Transverse colon (tissue), 4 donors: Measurements from ENCODE around the gene FAM13A. TPM values are rescaled to one million over a fixed set of nuclear protein-coding genes. Genes with fewer than 3 reads are reported as not detected.

Experiments used
- DNase-seq: peaks from one replicate; pipeline ENCODE4 v3.0.0-alpha.2; 2019
- H3K27ac ChIP-seq, 4 donors: fragments of 200-600 bp; sonication (generic); 2 replicates each; pipeline ENCODE4 v1.5.1; 2016 to 2018; ENCODE audit warnings: inconsistent platforms in 4 of 4
- H3K27me3 ChIP-seq: fragments of 200-600 bp; sonication (generic); 2 replicates; pipeline ENCODE4 v1.5.1; 2017; ENCODE audit warnings: inconsistent platforms
- H3K36me3 ChIP-seq, 4 donors: fragments of 200-600 bp; sonication (generic); 2 replicates each; pipeline ENCODE4 v1.5.1; 2017 to 2019; ENCODE audit warnings: inconsistent platforms in 4 of 4
- H3K4me1 ChIP-seq, 4 donors: fragments of 200-600 bp; sonication (generic); 2 replicates each; pipeline ENCODE4 v1.5.1; 2017 to 2020; ENCODE audit warnings: inconsistent platforms in 4 of 4
- H3K4me3 ChIP-seq, 4 donors: fragments of 200-600 bp; sonication (generic); 1 replicate in 1 of 4; 2 replicates in 3 of 4; pipeline versions ENCODE4 v1.5.1 to v1.6.1; 2017 to 2019; ENCODE audit warnings: inconsistent platforms in 4 of 4
- H3K9me3 ChIP-seq, 2 donors: fragments of 200-600 bp; sonication (generic); 2 replicates each; pipeline ENCODE4 v1.5.1; 2017 to 2019; ENCODE audit warnings: inconsistent platforms in 2 of 2
- CTCF ChIP-seq, 5 experiments: fragments of 200-600 bp in 3 of 5; fragments of 450-650 bp in 2 of 5; sonication (generic) in 3 of 5; IDR thresholded peaks; 1 replicate in 2 of 5; 2 replicates in 3 of 5; pipeline ENCODE4 v1.5.1; 2016 to 2017; ENCODE audit warnings: antibody characterized with exemption in 5 of 5, inconsistent platforms in 3 of 5, mild to moderate bottlenecking in 2 of 5, moderate library complexity in 1 of 5
- EP300 ChIP-seq: sonication (generic); formaldehyde crosslinking; IDR thresholded peaks from one replicate; pipeline ENCODE4 v1.6.1; 2017; ENCODE audit warnings: antibody characterized with exemption, low read depth
- POLR2A ChIP-seq: fragments of 450-650 bp; IDR thresholded peaks from one replicate; pipeline ENCODE4 v1.6.1; 2016; ENCODE audit warnings: antibody characterized with exemption, mild to moderate bottlenecking, moderate library complexity
- POLR2AphosphoS5 ChIP-seq, 3 donors: sonication (generic); formaldehyde crosslinking; IDR thresholded peaks; one replicate each; pipeline ENCODE4 v1.6.1; 2016; ENCODE audit warnings: antibody characterized with exemption in 3 of 3
- WGBS, 2 donors: methylation state at CpG; one replicate each; pipeline ENCODE4 v1.1.5; 2018; ENCODE audit warnings: low coverage in 1 of 2; 5-methylcytosine and 5-hydroxymethylcytosine counted together
- in situ Hi-C, 4 donors: fragments of 200-750 bp; cut with MboI; loops; one replicate each; pipeline versions ENCODE4 v1.15.0 to v1.15.1; 2017; ENCODE audit warnings: low sequenced_read_pairs in 3 of 4, low pct_ligation_motif_present in 1 of 4, low pct_unique_long_range_greater_than_20kb in 1 of 4
- intact Hi-C: fragments of 100-400 bp; cut with DNase I; formaldehyde crosslinking; loops from one replicate; pipeline ENCODE4 v1.15.1; 2023; ENCODE audit warnings: low total_unique reads
- total RNA-seq, 4 donors: library from RNA; depleted of rRNA; stranded (reverse); fragments of >200 nt; gene quantifications; one replicate each; pipeline ENCODE4 v1.1.0, GENCODE V29; 2016

Gene FAM13A
- total RNA-seq, 4 donors from 2014 or later, result 57.6 to 88.6 (median 67.6) TPM

- Histone ChIP-seq H3K27ac (no peak overlapping the region), H3K27me3 (no peaks in the 10 kb centered on the region), H3K9me3 (no peaks in the 10 kb centered on the region), H3K36me3 (peaks cover 0 to 2% (median 0%) of the 10 kb centered on the region in 4 donors), H3K4me1 (peaks cover 0 to 7% (median 0%) of the 10 kb centered on the region in 4 donors), H3K4me3 (no peak overlapping the region)
- in situ Hi-C loops (no loop called here), intact Hi-C loops (no loop called here)
- no peak for DNase-seq
- no peak for TF ChIP-seq POLR2A
- TF ChIP-seq EP300, result no peak
- no peak for TF ChIP-seq CTCF (IDR thresholded peaks at IDR 0.05)
- no peak for TF ChIP-seq POLR2AphosphoS5 (IDR thresholded peaks at IDR 0.05)
Observed at GRCh38 chr4:88794952-88795351, 262.0 kb downstream of the FAM13A start.

GRCh38 chr4:88794087-88794690, 262.8 kb downstream of the FAM13A start:
- 90 to 94% methylated on average over 4 of the region's 4 CpGs for WGBS, 2 donors
- no peak for DNase-seq
- Histone ChIP-seq H3K27ac (no peak overlapping the region), H3K9me3 (no peaks in the 10 kb centered on the region), H3K27me3 (no peaks in the 10 kb centered on the region), H3K36me3 (peaks cover 0 to 10% (median 0%) of the 10 kb centered on the region in 4 donors), H3K4me1 (peaks cover 0 to 7% (median 0%) of the 10 kb centered on the region in 4 donors), H3K4me3 (no peak overlapping the region)
- TF ChIP-seq POLR2AphosphoS5 (IDR thresholded peaks at IDR 0.05), result no peak
- no peak for TF ChIP-seq POLR2A
- TF ChIP-seq CTCF (IDR thresholded peaks at IDR 0.05), result no peak
- TF ChIP-seq EP300, result no peak
- in situ Hi-C loops, result no loop called here
- intact Hi-C loops, result no loop called here

- no peak for DNase-seq
- intact Hi-C loops (no loop called here), in situ Hi-C loops (no loop called here)
- Histone ChIP-seq H3K27me3 (no peaks in the 10 kb centered on the region), H3K36me3 (peaks cover 0 to 11% (median 0%) of the 10 kb centered on the region in 4 donors), H3K4me1 (peaks cover 0 to 7% (median 0%) of the 10 kb centered on the region in 4 donors), H3K27ac (no peak overlapping the region), H3K4me3 (no peak overlapping the region), H3K9me3 (no peaks in the 10 kb centered on the region)
- WGBS, 2 donors, result 80 to 90% methylated on average over 1 of the region's 1 CpG
- TF ChIP-seq CTCF (IDR thresholded peaks at IDR 0.05), result no peak
- no peak for TF ChIP-seq POLR2A
- no peak for TF ChIP-seq EP300
- no peak for TF ChIP-seq POLR2AphosphoS5 (IDR thresholded peaks at IDR 0.05)
Observed at GRCh38 chr4:88793475-88793874, 263.5 kb downstream of the FAM13A start.

- no peak for TF ChIP-seq CTCF (IDR thresholded peaks at IDR 0.05)
- intact Hi-C loops (no loop called here), in situ Hi-C loops (no loop called here)
- Histone ChIP-seq H3K36me3 (peaks cover 0 to 16% (median 3%) of the 10 kb centered on the region in 4 donors), H3K27me3 (no peaks in the 10 kb centered on the region), H3K4me3 (no peak overlapping the region), H3K27ac (peak overlapping the region in 3 of 4 donors; percentile 0 to 27 (median 15)), H3K9me3 (no peaks in the 10 kb centered on the region), H3K4me1 (peaks cover 0 to 7% (median 0%) of the 10 kb centered on the region in 4 donors)
- DNase-seq, result no peak
- WGBS, 2 donors, result 100% methylated on average over 1 of the region's 1 CpG
Observed at GRCh38 chr4:88792821-88793220, 264.2 kb downstream of the FAM13A start.
